H9 (cell line): ENCODE data around the gene RAD18. TPM values are rescaled to one million over a fixed set of nuclear protein-coding genes. Genes with fewer than 3 reads are reported as not detected.

ENCODE experiments used
- DNase-seq: peaks from one replicate; pipeline ENCODE4 v3.0.0-alpha.2; 2017
- H2AFZ ChIP-seq: one replicate; pipeline ENCODE4 v1.6.1; 2013; ENCODE audit warnings: mild to moderate bottlenecking, low read length, control low read depth, moderate library complexity
- H2AK5ac ChIP-seq: 2 replicates; pipeline ENCODE4 v1.6.1; 2013; ENCODE audit warnings: low read length, control low read depth, mixed read lengths; ENCODE audit not compliant: insufficient read length
- H2BK120ac ChIP-seq: one replicate; pipeline ENCODE4 v1.6.1; 2013; ENCODE audit warnings: low read depth, mild to moderate bottlenecking, low read length, control low read depth, inconsistent platforms; ENCODE audit not compliant: poor library complexity, severe bottlenecking
- H2BK12ac ChIP-seq: 2 replicates; pipeline ENCODE4 v1.6.1; 2013; ENCODE audit warnings: low read length, control low read depth, mixed read lengths, low read depth; ENCODE audit not compliant: insufficient read length
- H2BK15ac ChIP-seq: 2 replicates; pipeline ENCODE4 v1.6.1; 2013; ENCODE audit warnings: low read depth, low read length, control low read depth
- H2BK20ac ChIP-seq: one replicate; pipeline ENCODE4 v1.6.1; 2013; ENCODE audit warnings: low read depth, mild to moderate bottlenecking, low read length, control low read depth, inconsistent platforms; ENCODE audit not compliant: poor library complexity, severe bottlenecking
- H2BK5ac ChIP-seq: 2 replicates; pipeline ENCODE4 v1.6.1; 2013; ENCODE audit warnings: low read length, control low read depth, mixed read lengths; ENCODE audit not compliant: insufficient read length
- H3K14ac ChIP-seq: 2 replicates; pipeline ENCODE4 v1.6.1; 2013; ENCODE audit warnings: low read length, control low read depth; ENCODE audit not compliant: insufficient read depth
- H3K18ac ChIP-seq: 2 replicates; pipeline ENCODE4 v1.6.1; 2013; ENCODE audit warnings: low read depth, mild to moderate bottlenecking, mixed read lengths, low read length, control low read depth; ENCODE audit not compliant: insufficient read length
- H3K23ac ChIP-seq: 2 replicates; pipeline ENCODE4 v1.6.1; 2013; ENCODE audit warnings: low read length, control low read depth, mixed read lengths, low read depth; ENCODE audit not compliant: insufficient read length
- H3K23me2 ChIP-seq: 2 replicates; pipeline ENCODE4 v1.6.1; 2013; ENCODE audit warnings: low read depth, mild to moderate bottlenecking, mixed read lengths, low read length, control low read depth; ENCODE audit not compliant: insufficient read length, poor library complexity, severe bottlenecking
- H3K27ac ChIP-seq: 2 replicates; pipeline ENCODE4 v1.5.1; 2013; ENCODE audit warnings: low read length, control low read depth, mixed read lengths, low read depth; ENCODE audit not compliant: insufficient read length
- H3K27me3 ChIP-seq: 2 replicates; pipeline ENCODE4 v1.6.1; 2013; ENCODE audit warnings: low read length, control low read depth, inconsistent platforms; ENCODE audit not compliant: insufficient read depth
- H3K4ac ChIP-seq: 2 replicates; pipeline ENCODE4 v1.6.1; 2013; ENCODE audit warnings: low read depth, mild to moderate bottlenecking, control low read depth, inconsistent platforms, low read length, moderate library complexity
- H3K4me1 ChIP-seq: 2 replicates; pipeline ENCODE4 v1.6.1; 2013; ENCODE audit warnings: low read length, control low read depth, inconsistent platforms; ENCODE audit not compliant: insufficient read depth
- H3K4me2 ChIP-seq: 2 replicates; pipeline ENCODE4 v1.6.1; 2013; ENCODE audit warnings: low read length, control low read depth, mixed read lengths; ENCODE audit not compliant: insufficient read length, insufficient read depth
- H3K56ac ChIP-seq: 2 replicates; pipeline ENCODE4 v1.6.1; 2013; ENCODE audit warnings: low read depth, mild to moderate bottlenecking, mixed read lengths, low read length, control low read depth; ENCODE audit not compliant: insufficient read length
- H3K79me1 ChIP-seq: 2 replicates; pipeline ENCODE4 v1.6.1; 2013; ENCODE audit warnings: low read depth, mild to moderate bottlenecking, moderate library complexity, low read length, control low read depth, inconsistent platforms; ENCODE audit not compliant: insufficient read depth, poor library complexity, severe bottlenecking
- H3K79me2 ChIP-seq: 2 replicates; pipeline ENCODE4 v1.6.1; 2013; ENCODE audit warnings: low read length, control low read depth, inconsistent platforms; ENCODE audit not compliant: insufficient read depth
- H3K9ac ChIP-seq: 2 replicates; pipeline ENCODE4 v1.6.1; 2013; ENCODE audit warnings: low read length, control low read depth, mixed read lengths; ENCODE audit not compliant: insufficient read length; ENCODE audit errors: extremely low read depth
- H3K9me3 ChIP-seq: one replicate; pipeline ENCODE4 v1.6.1; 2013; ENCODE audit warnings: low read depth, low read length, inconsistent platforms; ENCODE audit not compliant: control insufficient read depth
- H3T11ph ChIP-seq: one replicate; pipeline ENCODE4 v1.6.1; 2013; ENCODE audit warnings: mild to moderate bottlenecking, low read length, control low read depth, inconsistent platforms
- H4K20me1 ChIP-seq: one replicate; pipeline ENCODE4 v1.6.1; 2013; ENCODE audit not compliant: control insufficient read depth, insufficient read length, insufficient read depth
- H4K5ac ChIP-seq: 2 replicates; pipeline ENCODE4 v1.6.1; 2013; ENCODE audit warnings: low read depth, mild to moderate bottlenecking, mixed read lengths, low read length, control low read depth; ENCODE audit not compliant: insufficient read length
- H4K8ac ChIP-seq: replicated peaks from 2 replicates; pipeline ENCODE4 v1.6.1; 2013; ENCODE audit warnings: low read length, control low read depth, mixed read lengths, low read depth; ENCODE audit not compliant: insufficient read length
- H4K91ac ChIP-seq: 2 replicates; pipeline ENCODE4 v1.6.1; 2013; ENCODE audit warnings: low read depth, mild to moderate bottlenecking, moderate library complexity, mixed read lengths, low read length, control low read depth; ENCODE audit not compliant: insufficient read length
- H3K27ac Mint-ChIP-seq, 3 experiments: 2 replicates in 2 of 3; 3 replicates in 1 of 3; pipeline ENCODE4 v1.8.0; 2020 to 2021; ENCODE audit warnings: mixed read lengths in 3 of 3, mild to moderate bottlenecking in 1 of 3, moderate library complexity in 1 of 3
- H3K27me3 Mint-ChIP-seq: 2 replicates; pipeline ENCODE4 v1.8.0; 2021; ENCODE audit warnings: low read depth, mild to moderate bottlenecking, moderate library complexity, mixed read lengths
- H3K36me3 Mint-ChIP-seq, 3 experiments: 2 replicates in 2 of 3; 3 replicates in 1 of 3; pipeline ENCODE4 v1.8.0; 2020 to 2021; ENCODE audit warnings: low read depth in 3 of 3, mixed read lengths in 3 of 3; ENCODE audit not compliant: insufficient read depth in 1 of 3
- H3K4me1 Mint-ChIP-seq, 2 experiments: 2 replicates each; pipeline ENCODE4 v1.8.0; 2020; ENCODE audit warnings: mixed read lengths in 2 of 2
- H3K4me3 Mint-ChIP-seq, 2 experiments: 2 replicates in 1 of 2; 3 replicates in 1 of 2; pipeline ENCODE4 v1.8.0; 2020 to 2021; ENCODE audit warnings: mild to moderate bottlenecking in 2 of 2, mixed read lengths in 2 of 2, moderate library complexity in 1 of 2
- H3K9me3 Mint-ChIP-seq, 2 experiments: 2 replicates in 1 of 2; 3 replicates in 1 of 2; pipeline ENCODE4 v1.8.0; 2020; ENCODE audit warnings: mild to moderate bottlenecking in 2 of 2, mixed read lengths in 2 of 2, moderate library complexity in 1 of 2
- CTCF ChIP-seq: fragments of 200-600 bp; sonication (generic); conservative IDR thresholded peaks from 3 replicates; pipeline ENCODE4 v1.8.0; 2021; ENCODE audit warnings: antibody characterized with exemption, mild to moderate bottlenecking
- WGBS: extraction: QIAGEN DNeasy Blood & Tissue Kit; methylation state at CpG from one replicate; pipeline ENCODE4 v1.1.7; 2013; ENCODE audit warnings: missing lambda C conversion rate, low lambda C conversion rate, mixed read lengths; ENCODE audit not compliant: insufficient read length; ENCODE audit errors: extremely low coverage; 5-methylcytosine and 5-hydroxymethylcytosine counted together
- total RNA-seq: library from RNA; stranded (reverse); gene quantifications from 2 replicates; pipeline ENCODE4 v1.2.1, GENCODE V29; 2021

Gene RAD18
- total RNA-seq, 1 experiment from 2014 or later = 27.8 TPM

GRCh38 chr3:8873740-8874139, 89.5 kb downstream of the RAD18 start:
- no peak overlapping the region for H2BK20ac ChIP-seq
- H3K14ac ChIP-seq = no peak overlapping the region
- no peaks in the 10 kb centered on the region for H4K20me1 ChIP-seq
- H3K4me1 ChIP-seq = peaks cover 4% of the 10 kb centered on the region
- Mint-ChIP-seq H3K9me3 (no peaks in the 10 kb centered on the region), H3K27me3 (no peaks in the 10 kb centered on the region; the same call in 1 of the 2 replicates), H3K27ac (no peak overlapping the region), H3K36me3 (peaks cover 5 to 19% (median 16%) of the 10 kb centered on the region in 3 experiments; a peak in 6 of 7 replicates), H3K4me3 (no peak overlapping the region), H3K4me1 (peaks cover 12 to 21% of the 10 kb centered on the region in 2 experiments)
- no peaks in the 10 kb centered on the region for H3K27me3 ChIP-seq
- H2BK120ac ChIP-seq = no peak overlapping the region
- H4K5ac ChIP-seq = no peak overlapping the region
- H2BK5ac ChIP-seq = no peak overlapping the region
- no peak for TF ChIP-seq CTCF
- H3K9me3 ChIP-seq = no peaks in the 10 kb centered on the region
- H3K18ac ChIP-seq = no peak overlapping the region
- no peaks in the 10 kb centered on the region for H3K79me1 ChIP-seq
- no peaks in the 10 kb centered on the region for H3K79me2 ChIP-seq
- no peak overlapping the region for H3K9ac ChIP-seq
- no peak overlapping the region for H3K27ac ChIP-seq
- H3K23ac ChIP-seq = no peak overlapping the region
- no peak overlapping the region for H2AK5ac ChIP-seq
- no peak overlapping the region for H4K91ac ChIP-seq
- H4K8ac ChIP-seq = no peak overlapping the region
- no peak overlapping the region for H2BK15ac ChIP-seq
- H2AFZ ChIP-seq = no peak overlapping the region
- H3K23me2 ChIP-seq = no peaks in the 10 kb centered on the region
- no peak overlapping the region for H3K56ac ChIP-seq
- no peak overlapping the region for H2BK12ac ChIP-seq
- no peak for DNase-seq
- 100% methylated on average over 1 of the region's 5 CpGs for WGBS
- H3T11ph ChIP-seq = no peak overlapping the region
- no peak overlapping the region for H3K4ac ChIP-seq
- H3K4me2 ChIP-seq = no peak overlapping the region
